ENCODE data around the gene USH2A. TPM values are rescaled to one million over a fixed set of nuclear protein-coding genes. Genes with fewer than 3 reads are reported as not detected.

Gene USH2A
- total and polyA plus RNA-seq, 8 donors, result 0.03 to 0.28 (median 0.06) TPM

DNA sequence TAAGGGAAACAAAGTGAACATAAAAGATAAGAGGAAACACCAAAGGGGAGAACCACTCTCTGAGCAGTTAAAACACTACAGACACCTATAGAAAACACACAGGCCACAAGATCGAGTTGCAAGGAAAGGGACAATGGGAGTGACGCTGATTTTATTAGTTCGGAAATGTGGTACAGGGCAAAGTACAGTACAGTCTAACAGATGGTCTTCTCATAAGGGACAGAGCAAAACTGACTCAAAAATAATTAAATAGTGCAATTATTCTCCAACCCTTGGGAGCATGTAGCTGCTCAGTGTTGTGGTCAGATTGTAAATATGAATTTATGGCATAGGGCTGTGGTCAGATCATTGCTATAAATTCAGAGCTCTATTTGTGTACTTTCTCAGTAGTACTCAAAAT is 352.0 kb downstream of the USH2A start:
- no peak for DNase-seq
- Histone ChIP-seq H3K27me3 (no peaks in the 10 kb centered on the region), H3K4me3 (no peak overlapping the region), H3K27ac (no peak overlapping the region), H3K36me3 (no peaks in the 10 kb centered on the region), H3K9me3 (no peaks in the 10 kb centered on the region), H3K4me1 (no peaks in the 10 kb centered on the region)
- WGBS, 2 donors, result 32 to 47% methylated on average over 3 of the region's 3 CpGs
- intact Hi-C loops (cut with DNase I), result no loop called here
- ATAC-seq, result no peak
- TF ChIP-seq, protein P1, sequence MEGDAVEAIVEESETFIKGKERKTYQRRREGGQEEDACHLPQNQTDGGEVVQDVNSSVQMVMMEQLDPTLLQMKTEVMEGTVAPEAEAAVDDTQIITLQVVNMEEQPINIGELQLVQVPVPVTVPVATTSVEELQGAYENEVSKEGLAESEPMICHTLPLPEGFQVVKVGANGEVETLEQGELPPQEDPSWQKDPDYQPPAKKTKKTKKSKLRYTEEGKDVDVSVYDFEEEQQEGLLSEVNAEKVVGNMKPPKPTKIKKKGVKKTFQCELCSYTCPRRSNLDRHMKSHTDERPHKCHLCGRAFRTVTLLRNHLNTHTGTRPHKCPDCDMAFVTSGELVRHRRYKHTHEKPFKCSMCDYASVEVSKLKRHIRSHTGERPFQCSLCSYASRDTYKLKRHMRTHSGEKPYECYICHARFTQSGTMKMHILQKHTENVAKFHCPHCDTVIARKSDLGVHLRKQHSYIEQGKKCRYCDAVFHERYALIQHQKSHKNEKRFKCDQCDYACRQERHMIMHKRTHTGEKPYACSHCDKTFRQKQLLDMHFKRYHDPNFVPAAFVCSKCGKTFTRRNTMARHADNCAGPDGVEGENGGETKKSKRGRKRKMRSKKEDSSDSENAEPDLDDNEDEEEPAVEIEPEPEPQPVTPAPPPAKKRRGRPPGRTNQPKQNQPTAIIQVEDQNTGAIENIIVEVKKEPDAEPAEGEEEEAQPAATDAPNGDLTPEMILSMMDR (IDR thresholded peaks at IDR 0.05), result no peak
- FAIRE-seq, result no peak

DNA sequence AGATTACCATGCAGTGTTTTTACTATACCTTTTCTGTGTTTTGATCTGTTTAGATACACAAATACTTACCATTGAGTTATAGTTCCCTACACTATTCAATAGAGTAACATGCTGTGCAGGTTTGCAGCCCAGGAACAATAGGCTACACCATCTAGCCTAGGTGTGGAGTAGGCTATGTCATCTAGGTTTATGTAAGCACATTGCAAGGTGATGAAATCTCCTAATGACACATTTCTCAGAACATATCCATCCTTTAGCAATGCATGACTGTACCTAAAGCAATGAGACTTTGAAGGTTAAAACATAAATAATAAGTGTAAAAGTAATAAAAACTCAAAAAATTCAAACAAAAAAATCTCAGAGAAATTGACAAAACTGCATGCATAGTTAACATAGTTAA is 358.6 kb downstream of the USH2A start:
- Histone ChIP-seq H3K36me3 (no peaks in the 10 kb centered on the region), H3K27ac (no peak overlapping the region), H3K4me3 (no peak overlapping the region), H3K9me3 (no peaks in the 10 kb centered on the region), H3K27me3 (no peaks in the 10 kb centered on the region), H3K4me1 (no peaks in the 10 kb centered on the region)
- TF ChIP-seq, protein P1 (IDR thresholded peaks at IDR 0.05), result no peak
- ATAC-seq, result no peak
- no peak for DNase-seq
- no peak for FAIRE-seq
- intact Hi-C loops (cut with DNase I), result no loop called here

DNA sequence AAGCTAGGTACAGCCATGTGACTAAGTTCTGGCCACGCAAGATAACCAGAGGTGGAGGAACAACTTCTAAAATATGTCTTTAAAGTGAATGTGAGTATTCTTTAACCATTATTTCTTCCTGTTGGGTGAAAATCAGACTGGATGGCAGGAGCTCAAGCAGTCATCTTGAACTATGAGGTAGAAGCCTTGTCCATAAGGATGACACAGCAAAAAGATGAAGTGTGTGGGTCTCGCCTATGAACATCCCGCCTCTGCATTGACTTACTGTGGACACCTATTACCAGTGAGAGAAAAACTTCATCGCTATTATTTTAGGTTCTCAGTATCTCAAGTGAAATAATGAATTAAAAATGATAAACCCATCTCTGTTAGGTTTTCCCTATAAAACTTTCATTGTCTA is 365.3 kb downstream of the USH2A start:
- TF ChIP-seq, protein P1 (IDR thresholded peaks at IDR 0.05), result no peak
- Histone ChIP-seq H3K9me3 (no peaks in the 10 kb centered on the region), H3K4me3 (no peak overlapping the region), H3K27me3 (no peaks in the 10 kb centered on the region), H3K4me1 (no peaks in the 10 kb centered on the region), H3K27ac (no peak overlapping the region), H3K36me3 (no peaks in the 10 kb centered on the region)
- DNase-seq, result no peak
- no peak for FAIRE-seq
- 85 to 86% methylated on average over 4 of the region's 4 CpGs for WGBS, 2 donors
- no peak for ATAC-seq
- intact Hi-C loops (cut with DNase I), result no loop called here

DNA sequence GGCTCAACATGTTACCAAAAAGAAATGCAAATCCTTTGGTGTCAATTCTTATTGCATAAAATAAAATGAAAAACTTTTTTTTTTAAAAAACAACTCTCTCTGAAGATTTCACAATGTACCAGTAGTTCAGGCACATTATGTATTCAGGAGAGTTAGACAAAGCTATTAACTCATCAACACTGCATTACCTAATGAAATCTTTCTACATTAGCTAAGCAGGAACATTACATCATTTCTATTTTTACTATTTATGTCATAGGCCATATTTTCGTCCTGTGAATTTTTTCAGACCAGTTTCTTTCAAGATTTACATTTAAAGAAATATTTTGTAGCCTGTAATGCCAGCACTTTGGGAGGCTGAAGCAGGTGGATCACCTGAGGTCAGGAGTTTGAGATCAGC is 366.2 kb downstream of the USH2A start:
- ATAC-seq, result no peak
- Histone ChIP-seq H3K27me3 (no peaks in the 10 kb centered on the region), H3K4me1 (no peaks in the 10 kb centered on the region), H3K27ac (no peak overlapping the region), H3K9me3 (no peaks in the 10 kb centered on the region), H3K4me3 (no peak overlapping the region), H3K36me3 (no peaks in the 10 kb centered on the region)
- no peak for DNase-seq
- TF ChIP-seq, protein P1 (IDR thresholded peaks at IDR 0.05), result no peak
- WGBS, 2 donors, result 27 to 30% methylated on average over 1 of the region's 1 CpG
- intact Hi-C loops (cut with DNase I), result no loop called here
- no peak for FAIRE-seq

DNA sequence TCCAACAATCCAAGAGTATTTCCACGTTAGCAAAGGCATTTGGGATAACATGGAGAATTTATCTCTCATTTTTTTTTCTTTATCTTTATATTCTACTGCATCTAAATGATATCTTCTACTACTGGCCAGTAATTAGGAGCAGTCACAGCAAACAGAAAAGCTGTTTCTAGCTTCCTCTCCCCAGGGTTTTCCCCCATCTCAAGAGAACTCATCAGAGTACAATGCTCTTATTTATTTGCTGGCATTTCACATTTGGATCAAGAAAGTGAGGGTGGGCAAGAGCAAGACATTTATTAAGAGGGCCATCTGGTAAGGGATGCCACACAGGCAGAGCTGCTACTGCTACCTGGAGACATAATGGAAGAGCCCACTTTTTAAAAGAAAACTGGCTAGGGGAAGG is 368.2 kb downstream of the USH2A start:
- no peaks in the 10 kb centered on the region for H3K9me3 ChIP-seq
- no peaks in the 10 kb centered on the region for H3K4me1 ChIP-seq
- H3K27me3 ChIP-seq, result no peaks in the 10 kb centered on the region
- TF ChIP-seq, protein P1 (IDR thresholded peaks at IDR 0.05), result no peak
- FAIRE-seq, result no peak
- intact Hi-C loops (cut with DNase I), result no loop called here
- DNase-seq, result no peak
- ATAC-seq, result no peak
- 37 to 38% methylated on average over 1 of the region's 1 CpG for WGBS, 2 donors
- H3K27ac ChIP-seq, result no peak overlapping the region
- H3K4me3 ChIP-seq, result no peak overlapping the region
- no peaks in the 10 kb centered on the region for H3K36me3 ChIP-seq

Measured in pancreas (tissue), 10 donors.